GM19468 (cell line): ENCODE results near the gene BCO2.
"Not testable (repeated sequence)": the region's sequence is repeated elsewhere in the genome, so short reads cannot be mapped to it uniquely, and the experiment has no call there.

Experiments
- ATAC-seq: cut with Tn5 transposase; IDR thresholded peaks from one replicate; pipeline ENCODE4 v1.9.1; 2021; ENCODE audit warnings: mild to moderate bottlenecking, moderate library complexity, moderate number of reproducible peaks; ENCODE audit not compliant: unreplicated experiment; ENCODE audit errors: extremely low read depth

BCO2 gene

GRCh38 chr11:112166562-112166961, 8.8 kb upstream of the BCO2 start:
- ATAC-seq = no peak

DNA sequence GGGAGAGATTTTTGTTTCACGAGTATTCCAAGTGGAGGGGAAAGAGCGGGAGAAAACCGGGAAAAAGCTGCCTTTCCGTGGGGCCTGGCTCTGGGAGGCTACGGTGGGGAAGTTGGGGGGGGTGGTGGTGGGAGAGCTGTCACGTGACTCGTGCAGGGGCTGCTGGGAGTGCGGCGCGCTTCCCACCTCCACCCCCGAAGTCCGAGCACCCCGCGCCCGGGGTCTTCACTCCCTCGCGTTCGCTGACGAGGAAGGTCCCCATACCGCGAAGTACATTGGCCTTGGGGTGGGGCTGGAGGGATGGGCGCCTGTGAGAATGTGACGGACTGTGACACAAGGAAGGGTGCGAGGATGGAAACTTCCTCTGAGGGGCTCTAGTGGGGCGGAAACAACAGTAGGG, 8.2 kb upstream of the BCO2 start, which contains the start of gene TEX12:
TEX12 (plus strand) TSS at position 228 of the 400 bp plus-strand sequence. CDS start 1,897 bp downstream, outside the sequence.
- ATAC-seq = no peak

DNA sequence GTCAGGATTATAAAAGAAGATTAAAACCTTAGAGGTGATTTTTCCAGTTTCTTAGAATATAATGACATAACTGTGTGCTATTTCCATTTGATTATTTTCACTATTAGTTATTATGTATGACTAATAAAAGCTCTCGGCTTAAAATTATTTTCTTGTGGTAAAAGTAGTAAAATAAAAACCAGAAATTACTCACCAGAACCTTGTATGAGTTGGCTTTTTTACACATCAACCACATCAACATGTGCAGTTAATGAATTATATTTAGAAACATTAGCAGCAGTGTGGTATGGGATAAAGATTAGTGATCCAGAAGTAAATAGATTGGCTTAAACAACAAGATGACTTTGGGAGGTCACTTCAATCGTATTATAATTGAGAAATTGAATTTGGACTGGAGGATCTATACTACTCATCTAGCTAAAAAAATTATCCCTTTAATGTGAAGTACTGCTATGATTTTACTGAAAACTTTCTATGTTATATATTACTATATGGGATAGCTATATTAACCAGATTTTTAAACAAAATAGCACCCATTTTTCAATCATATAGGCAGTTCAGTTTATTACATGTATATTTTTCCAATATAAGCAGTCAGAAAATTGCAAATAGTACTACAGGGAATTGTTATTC, 2.8 kb upstream of the BCO2 start:
- no peak for ATAC-seq

- no peak for ATAC-seq
Observed at GRCh38 chr11:112173152-112173551, 2.2 kb upstream of the BCO2 start.

DNA sequence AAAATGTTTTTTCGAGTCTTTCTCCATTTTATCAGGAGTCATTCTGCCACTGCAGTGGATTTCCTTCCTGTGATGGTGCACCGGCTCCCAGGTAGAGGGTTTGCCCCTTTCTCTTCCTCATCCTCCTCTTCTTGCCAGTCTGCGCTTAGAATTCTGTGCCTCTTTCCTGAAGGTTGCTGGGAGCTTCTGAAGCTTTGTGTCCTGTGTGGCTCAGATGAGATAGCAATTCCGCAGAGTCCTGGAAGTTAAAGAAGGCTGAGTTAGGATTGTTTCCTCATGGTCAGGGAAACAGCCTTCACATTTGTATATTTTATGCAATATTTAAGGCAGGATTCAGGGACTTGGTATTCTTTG, 264 bp downstream of the BCO2 start:
- no peak for ATAC-seq

GRCh38 chr11:112176077-112176476, 765 bp downstream of the BCO2 start:
- no peak for ATAC-seq

DNA sequence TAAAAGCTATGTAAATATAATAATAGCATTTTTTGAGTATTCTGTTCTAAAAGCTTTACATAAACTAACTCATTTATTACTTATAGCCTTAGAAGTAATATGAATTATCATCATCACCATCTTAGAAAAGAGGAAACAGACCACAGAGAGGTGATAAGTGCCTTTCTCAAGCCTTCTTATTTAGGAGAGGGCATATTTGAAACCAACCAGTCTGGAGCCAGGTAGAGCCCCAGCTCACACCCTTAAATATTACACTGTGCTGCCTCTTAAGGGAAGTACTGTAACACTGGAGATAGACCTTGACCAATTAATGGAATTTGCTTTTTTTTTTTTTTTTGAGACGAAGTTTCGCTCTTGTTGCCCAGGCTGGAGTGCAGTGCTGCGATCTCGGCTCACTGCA, 2.3 kb downstream of the BCO2 start:
- no peak for ATAC-seq

DNA sequence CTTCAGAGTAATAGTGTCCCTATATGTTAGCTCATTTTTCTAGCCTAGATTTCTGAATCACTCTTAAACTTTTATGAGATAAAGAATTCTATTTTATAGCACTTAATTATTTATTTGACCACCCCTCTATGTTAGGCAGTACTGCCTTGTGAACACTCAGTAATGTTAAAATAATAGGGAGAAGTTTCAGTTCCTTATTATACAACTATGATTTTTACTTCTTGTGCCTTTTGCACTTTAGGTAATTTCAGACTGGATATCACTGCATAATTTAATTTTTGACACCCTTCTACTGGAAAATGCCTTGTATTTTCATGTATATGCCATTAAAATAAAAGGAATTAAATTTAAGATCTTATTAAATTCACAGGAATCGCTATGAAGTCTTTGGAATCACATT, 3.1 kb downstream of the BCO2 start:
- ATAC-seq = no peak

GRCh38 chr11:112178936-112179335, 3.6 kb downstream of the BCO2 start:
- no peak for ATAC-seq

- peak; percentile 57 for ATAC-seq
Observed at GRCh38 chr11:112179601-112180000, 4.3 kb downstream of the BCO2 start.

DNA sequence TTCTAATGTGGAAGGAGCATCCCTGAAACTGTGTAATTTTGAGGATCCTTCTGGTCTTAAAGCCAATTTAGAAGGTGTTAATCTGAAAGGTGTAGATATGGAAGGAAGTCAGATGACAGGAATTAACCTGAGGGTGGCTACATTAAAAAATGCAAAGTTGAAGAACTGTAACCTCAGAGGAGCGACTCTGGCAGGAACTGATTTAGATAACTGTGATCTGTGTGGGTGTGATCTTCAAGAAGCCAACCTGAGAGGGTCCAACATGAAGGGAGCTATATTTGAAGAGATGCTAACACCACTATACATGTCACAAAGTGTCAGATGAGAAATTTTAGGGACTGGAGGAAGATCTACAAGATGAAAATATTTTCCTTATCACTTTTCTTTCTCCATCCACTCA, 7.6 kb downstream of the BCO2 start:
- ATAC-seq = no peak

- ATAC-seq = no peak
Observed at GRCh38 chr11:112185883-112186282, 10.6 kb downstream of the BCO2 start.

GRCh38 chr11:112186304-112186703, 11.0 kb downstream of the BCO2 start:
- ATAC-seq = no peak

- ATAC-seq = not testable (repeated sequence)
Observed at GRCh38 chr11:112195113-112195512, 19.8 kb downstream of the BCO2 start.

DNA sequence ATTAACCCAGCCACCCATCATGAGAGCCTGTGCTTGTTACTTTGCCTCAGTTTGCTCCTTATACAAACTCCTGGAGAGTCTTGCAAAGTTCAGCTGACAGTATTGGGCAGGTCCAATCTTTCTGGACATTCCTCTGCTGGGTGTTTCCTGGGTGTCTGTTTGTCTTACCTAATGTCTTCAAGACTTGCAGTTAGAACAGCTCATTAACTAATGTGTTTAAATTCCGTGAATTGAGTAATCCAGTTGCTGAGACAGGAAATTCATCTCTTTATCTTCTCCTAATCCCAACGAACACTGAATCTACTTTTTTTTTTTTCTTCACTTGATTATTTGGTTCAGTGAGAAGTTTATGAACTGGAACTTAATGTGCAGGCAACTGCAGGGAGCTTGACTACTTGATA, 20.6 kb downstream of the BCO2 start:
- ATAC-seq = no peak

- no peak for ATAC-seq
Observed at GRCh38 chr11:112196519-112197087, 21.3 kb downstream of the BCO2 start.

DNA sequence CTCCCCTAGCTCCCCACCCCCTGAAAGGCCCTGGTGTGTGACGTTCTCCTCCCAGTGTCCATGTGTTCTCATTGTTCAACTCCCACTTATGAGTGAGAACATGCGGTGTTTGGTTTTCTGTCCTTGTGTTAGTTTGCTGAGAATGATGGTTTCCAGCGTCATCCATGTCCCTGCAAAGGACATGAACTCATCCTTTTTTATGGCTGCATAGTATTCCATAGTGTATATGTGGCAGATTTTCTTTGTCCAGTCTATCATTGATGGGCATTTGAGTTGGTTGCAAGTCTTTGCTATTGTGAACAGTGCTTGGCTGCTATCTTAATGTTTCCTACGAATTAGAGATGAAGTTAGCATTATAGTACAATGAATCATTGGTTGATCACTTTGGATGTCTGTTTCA, 23.8 kb downstream of the BCO2 start:
- ATAC-seq = not testable (repeated sequence)

DNA sequence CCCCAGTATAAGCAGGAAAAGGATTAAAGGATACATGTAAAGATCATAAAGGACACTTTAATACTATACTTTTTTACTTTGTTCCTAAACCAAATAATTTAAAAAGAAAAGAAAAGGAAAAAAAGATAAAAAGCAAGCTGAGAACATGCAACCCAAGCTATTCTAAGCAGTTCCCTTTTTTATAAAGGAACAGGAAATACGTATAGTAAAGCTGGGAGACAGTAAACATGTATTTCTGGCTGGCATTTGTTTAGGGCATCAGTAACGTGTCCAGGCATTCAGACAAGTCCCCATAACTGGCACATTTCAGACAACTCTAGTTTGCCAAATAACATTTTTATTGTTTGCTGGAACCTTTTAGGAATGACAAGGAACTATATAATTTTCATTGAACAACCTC, 24.9 kb downstream of the BCO2 start:
- ATAC-seq = no peak

DNA sequence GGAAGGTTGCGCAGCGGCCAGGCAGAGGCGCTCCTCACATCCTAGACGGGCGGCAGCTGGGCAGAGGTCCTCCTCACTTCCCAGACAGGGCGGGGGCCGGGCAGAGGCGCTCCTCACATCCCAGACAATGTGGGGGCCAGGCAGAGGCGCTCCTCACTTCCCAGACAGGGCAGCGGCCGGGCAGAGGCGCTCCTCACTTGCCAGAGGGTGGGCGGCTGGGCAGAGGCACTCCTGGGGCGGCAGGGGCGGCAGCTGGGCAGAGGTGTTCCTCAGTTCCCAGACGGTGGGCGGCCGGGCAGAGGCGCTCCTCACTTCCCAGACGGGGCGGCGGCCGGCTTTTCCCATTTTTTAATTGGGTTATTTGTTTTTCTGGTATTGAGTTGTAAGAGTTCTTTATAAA, 30.8 kb downstream of the BCO2 start:
- ATAC-seq = no peak

- no peak for ATAC-seq
Observed at GRCh38 chr11:112210890-112211289, 35.6 kb downstream of the BCO2 start.

GRCh38 chr11:112211536-112211935, 36.2 kb downstream of the BCO2 start:
- ATAC-seq = no peak

DNA sequence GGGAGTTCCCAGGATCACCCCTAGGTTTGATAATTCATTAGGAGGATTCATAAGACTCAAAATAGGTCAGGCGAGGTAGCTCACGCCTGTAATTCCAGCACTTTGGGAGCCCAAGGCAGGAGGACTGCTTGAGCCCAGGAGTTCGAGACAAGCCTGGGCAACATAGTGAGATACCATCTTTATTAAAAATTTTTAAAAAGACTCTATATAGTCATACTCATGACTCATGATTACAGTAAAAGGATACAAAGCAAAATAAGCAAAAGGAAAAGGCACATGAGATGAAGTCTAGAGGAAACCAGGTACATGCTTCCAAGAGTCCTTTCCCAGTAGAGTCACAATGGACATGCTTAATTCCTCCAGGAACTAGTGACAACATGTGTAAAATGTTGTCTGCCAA, 37.0 kb downstream of the BCO2 start:
- no peak for ATAC-seq
